ENCODE results near the gene GRIP1.

The GRIP1 gene

GRCh38 chr12:66692170-66692569 lies 13.3 kb upstream of the GRIP1 start:
- DNase-seq (ENCODE audit: low read depth in 3 of 3), result no peak

DNA sequence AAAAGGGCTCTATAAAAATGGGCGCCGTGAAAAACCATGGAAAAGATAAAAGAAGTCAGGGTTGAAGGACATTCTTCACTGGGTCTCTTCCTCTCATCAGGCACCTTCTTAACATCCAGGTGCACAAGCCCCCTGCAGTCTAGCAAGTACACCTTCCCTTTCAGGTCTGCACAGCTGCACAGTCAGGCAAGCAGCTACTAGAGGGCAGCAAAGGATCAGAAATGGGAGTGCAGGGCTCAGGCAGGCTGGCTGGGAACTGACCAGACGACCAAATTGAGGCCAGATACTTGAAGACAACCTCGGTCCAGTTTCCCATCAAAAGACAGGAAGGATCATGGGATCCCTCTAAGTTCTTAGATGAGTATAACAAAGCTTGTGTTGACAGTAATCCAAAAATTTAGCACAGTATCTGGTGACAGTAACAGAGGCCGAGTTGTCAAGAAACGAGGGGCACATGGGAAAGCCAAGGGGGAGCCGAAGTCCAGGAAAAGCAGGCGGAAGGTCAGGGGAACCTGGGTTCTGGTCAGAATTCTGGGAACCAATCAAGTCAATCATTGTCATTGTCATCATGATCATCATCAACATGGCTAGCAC lies 10.1 kb upstream of the GRIP1 start:
- DNase-seq (ENCODE audit: low read depth in 3 of 3), result no peak

DNA sequence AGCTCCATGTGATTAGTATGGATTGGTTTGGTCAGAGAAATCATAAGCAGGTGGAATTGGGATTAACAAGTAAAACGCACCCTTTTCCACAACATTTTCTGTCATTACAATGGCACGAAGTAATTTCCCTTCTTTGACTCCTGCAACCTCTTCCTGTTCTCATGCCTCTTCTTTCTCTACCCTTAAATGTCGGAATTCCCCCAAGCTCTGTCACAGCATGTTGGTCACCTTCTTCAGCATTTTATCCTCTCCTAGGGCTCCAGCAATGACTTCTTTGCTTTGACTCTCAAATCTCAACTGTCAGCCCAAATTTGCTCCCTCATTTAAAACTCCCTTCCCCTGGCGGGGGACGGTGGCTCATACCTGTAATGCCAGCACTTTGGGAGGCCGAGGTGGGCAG lies 5.3 kb upstream of the GRIP1 start:
- DNase-seq (ENCODE audit: low read depth in 3 of 3), result no peak

GRCh38 chr12:66683822-66684221 lies 4.9 kb upstream of the GRIP1 start:
- no peak for DNase-seq (ENCODE audit: low read depth in 3 of 3)

DNA sequence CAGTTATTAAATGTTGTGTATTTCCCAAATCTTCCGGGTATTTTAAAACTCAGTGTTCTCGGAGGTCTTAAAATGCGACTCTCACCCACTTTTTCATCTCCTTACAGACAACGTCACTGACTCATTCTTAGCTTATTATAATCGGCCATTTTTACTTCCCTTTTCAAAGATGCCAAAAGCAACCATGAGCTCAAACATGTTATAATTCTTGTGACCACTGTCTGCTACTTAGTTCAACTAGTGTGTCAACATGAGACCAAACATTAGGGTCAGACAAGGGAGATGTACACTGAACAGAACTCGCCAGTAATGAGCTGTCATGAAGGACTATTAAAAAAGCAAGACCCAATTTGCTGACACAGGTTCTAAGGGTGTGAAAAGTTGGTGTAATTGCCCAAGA lies 4.2 kb upstream of the GRIP1 start:
- DNase-seq (ENCODE audit: low read depth in 3 of 3), result no peak

DNA sequence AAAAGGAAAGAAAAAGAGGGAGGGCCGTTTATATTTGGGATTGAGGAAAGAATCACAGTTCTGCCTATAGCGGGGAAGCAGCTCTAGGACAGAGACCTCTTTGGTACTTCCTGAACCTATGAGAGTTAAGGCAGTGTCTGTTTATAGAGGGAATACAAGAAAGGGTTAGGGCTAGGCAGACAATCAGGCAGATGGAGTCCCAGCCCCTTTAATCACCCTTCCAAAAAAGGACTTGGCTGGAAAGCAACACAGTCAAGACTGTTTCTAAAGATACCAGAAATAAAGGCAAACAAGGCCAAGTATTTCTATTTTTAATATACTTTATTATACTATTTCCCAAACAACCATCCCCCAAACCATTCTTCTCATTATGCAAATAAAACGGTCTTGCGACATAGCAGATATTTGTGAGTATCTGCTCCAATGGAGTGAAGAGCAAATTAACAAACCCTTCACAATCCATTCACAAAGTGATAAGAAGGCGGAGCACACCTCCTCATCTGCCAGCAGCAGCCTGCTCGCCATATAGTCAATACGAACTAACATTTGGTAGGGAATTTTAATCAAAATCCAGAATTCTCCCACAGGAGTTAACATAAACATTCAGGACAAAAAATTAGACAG lies 697 bp upstream of the GRIP1 start:
- no peak for DNase-seq (ENCODE audit: low read depth in 3 of 3)

DNA sequence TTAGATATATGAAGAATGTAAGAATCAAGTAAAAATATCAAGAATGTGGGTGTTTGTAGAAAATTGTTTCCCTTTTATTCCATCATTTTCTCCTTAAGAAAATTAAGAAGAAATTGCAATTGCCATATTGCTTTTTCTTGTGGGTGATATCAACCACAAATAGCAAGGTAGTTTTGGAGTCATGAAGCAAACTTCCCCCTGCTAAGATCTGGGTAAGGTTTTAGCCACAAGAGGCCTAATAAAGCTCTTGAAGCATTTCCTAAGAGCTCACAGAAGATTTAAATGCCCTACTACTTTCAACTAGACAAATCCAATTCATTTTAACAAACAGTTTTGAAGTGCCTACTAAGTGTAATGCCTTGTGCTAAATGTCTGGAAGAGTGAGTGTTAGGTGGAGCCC lies 2.6 kb downstream of the GRIP1 start:
- no peak for DNase-seq (ENCODE audit: low read depth in 3 of 3)

DNA sequence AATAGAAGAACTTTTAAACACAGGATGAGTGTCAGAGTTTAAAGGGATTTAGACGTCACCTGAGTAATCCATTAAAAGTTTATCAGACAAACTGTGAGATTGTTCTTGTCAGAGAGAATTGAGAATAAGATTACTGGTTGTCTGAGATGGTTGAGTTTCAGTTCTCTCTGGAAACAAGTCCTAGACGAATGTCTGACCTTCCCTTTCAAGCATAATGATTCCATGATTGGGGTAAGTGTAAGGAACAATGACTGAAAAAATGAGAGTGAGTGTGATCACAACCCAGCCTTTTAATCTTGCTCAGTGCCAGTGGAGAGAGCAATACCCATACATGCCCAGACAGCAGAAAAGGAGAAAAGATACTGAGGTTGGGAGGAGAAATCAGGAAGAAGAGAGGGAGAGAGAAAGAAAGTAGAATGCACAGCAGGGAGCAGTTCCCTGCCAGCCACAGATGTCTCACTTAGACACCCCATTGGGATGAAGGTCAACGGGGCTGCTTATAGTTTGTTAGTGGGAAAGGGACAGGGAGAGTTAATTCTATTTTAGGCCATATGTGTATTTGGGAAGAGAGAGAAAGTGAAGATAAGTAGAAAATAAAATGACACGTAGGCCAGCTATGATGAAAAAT lies 4.3 kb downstream of the GRIP1 start:
- no peak for DNase-seq (ENCODE audit: low read depth in 3 of 3)

GRCh38 chr12:66669541-66669940 lies 9.3 kb downstream of the GRIP1 start:
- DNase-seq (ENCODE audit: low read depth in 3 of 3), result no peak

DNA sequence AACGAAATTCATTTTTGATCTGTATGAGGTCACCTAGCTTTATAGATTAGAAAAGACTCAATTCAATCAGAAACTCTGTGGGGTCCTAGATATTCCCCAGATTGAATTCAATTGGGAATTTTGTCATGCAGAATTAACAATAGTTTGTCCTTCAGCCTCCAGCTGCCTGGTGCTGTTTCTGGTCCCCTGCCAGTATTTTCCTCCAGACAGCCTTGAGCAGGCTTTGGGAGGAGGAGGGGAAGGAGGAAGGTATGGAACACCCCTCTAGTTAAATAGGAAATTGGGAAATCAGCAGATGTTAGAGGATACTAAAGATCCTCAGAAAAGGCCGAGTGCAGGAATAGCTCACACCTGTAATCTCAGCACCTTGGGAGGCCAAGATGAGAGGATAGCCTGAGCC lies 10.6 kb downstream of the GRIP1 start:
- no peak for DNase-seq (ENCODE audit: low read depth in 3 of 3)

GRCh38 chr12:66667906-66668305 lies 11.0 kb downstream of the GRIP1 start:
- DNase-seq (ENCODE audit: low read depth in 3 of 3), result no peak

DNA sequence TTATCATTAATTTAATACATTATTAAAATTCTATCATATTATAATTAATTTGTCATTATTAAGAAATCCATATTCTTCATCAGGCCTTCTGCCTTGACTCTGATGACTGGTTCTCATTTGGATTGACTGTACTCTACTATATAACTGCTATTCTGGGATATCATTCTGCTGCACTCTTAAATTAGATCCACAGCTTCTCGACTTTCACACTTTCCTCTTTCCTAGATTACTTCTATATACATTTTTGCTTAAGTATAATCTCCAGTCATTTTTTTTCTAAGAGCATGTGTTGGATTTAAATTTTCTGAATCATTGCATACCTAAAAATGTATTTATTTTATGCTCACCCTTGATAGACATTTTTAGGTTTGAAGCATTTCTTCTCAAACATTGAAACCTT lies 12.4 kb downstream of the GRIP1 start:
- no peak for DNase-seq (ENCODE audit: low read depth in 3 of 3)

- no peak for DNase-seq (ENCODE audit: low read depth in 3 of 3)
Measured at GRCh38 chr12:66665435-66665985, 13.4 kb downstream of the GRIP1 start.

- DNase-seq (ENCODE audit: low read depth in 3 of 3), result no peak
Measured at GRCh38 chr12:66664076-66664475, 14.8 kb downstream of the GRIP1 start.

- no peak for DNase-seq (ENCODE audit: low read depth in 3 of 3)
Measured at GRCh38 chr12:66663611-66664010, 15.3 kb downstream of the GRIP1 start.

DNA sequence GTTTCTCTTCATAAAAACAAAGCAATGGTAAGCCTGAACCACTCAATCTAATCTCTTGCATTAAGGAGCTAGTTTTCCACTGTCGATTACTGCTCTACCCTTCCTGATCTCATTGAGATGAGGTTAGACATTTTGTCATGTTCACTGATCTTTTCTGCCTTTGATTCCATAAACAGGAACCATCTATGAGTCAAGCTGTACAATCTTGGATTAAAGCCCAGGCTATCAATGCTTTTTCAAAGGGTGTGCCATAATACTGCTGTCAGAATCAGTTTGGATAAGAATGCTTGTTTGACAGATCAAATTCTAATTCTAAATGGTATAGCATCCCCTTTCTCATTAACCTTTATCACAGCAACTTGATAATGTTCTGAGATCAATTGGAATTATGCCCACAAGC lies 16.1 kb downstream of the GRIP1 start:
- no peak for DNase-seq (ENCODE audit: low read depth in 3 of 3)

DNA sequence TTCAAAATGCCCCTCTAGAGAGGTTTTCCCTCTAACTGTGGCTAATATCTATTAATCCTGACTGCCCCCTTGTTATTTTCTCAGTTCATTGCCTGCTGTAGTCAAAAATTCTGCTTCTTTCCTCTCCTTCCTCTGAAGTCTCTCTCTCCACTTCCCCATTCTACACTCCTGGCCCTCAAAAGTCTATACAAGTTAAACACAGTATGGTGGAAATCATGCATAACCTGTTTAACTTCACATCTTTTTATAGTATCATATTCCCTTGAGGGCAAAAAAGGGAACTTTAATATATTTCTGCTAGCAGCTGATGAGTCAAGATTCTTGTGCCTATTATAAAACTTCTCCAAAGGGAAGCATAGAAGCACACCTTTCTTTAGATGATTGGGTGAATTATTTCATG lies 16.7 kb downstream of the GRIP1 start:
- no peak for DNase-seq (ENCODE audit: low read depth in 3 of 3)

- DNase-seq (ENCODE audit: low read depth in 3 of 3), result no peak
Measured at GRCh38 chr12:66661357-66661756, 17.5 kb downstream of the GRIP1 start.

GRCh38 chr12:66653796-66654195 lies 25.1 kb downstream of the GRIP1 start:
- DNase-seq (ENCODE audit: low read depth in 3 of 3), result no peak

- no peak for DNase-seq (ENCODE audit: low read depth in 3 of 3)
Measured at GRCh38 chr12:66648033-66648735, 30.7 kb downstream of the GRIP1 start.

DNA sequence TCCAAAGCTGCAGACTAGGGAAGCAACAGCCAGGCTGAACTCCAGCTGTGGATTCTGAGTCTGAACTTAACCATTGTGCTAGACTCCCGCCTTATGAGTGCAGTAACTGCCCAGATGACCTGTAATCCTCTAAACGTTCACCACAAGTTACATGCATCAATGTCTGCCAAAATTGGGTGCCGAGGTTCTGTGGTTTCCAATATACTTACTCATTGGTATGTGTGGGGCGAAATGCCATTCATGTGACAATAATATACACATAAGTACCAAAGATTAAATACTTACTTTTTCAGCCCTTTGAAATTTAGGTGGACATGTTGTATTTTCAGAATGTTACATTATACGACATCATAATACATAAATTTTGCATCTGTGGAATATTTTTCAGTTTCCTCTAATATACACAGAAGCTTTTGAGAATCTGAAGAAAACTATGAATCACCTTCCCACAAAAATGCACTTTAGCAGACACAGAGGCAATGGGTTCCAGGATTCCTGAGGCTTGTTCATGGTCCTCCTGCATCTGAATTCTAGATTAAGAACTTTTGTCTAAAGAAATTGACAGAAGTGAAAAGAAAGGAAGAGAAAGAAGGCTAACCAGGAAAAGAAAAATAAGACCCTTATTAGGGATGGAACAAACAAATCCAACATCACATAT lies 31.7 kb downstream of the GRIP1 start:
- no peak for DNase-seq (ENCODE audit: low read depth in 3 of 3)

GRCh38 chr12:66644151-66644550 lies 34.7 kb downstream of the GRIP1 start:
- no peak for DNase-seq (ENCODE audit: low read depth in 3 of 3)
